GM21576 (cell line): ENCODE measurements around the gene LOXL4.

Experiments used
- ATAC-seq: cut with Tn5 transposase; IDR thresholded peaks from one replicate; pipeline ENCODE4 v1.9.1; 2021; ENCODE audit warnings: mild to moderate bottlenecking, moderate library complexity; ENCODE audit not compliant: unreplicated experiment

LOXL4 gene

DNA sequence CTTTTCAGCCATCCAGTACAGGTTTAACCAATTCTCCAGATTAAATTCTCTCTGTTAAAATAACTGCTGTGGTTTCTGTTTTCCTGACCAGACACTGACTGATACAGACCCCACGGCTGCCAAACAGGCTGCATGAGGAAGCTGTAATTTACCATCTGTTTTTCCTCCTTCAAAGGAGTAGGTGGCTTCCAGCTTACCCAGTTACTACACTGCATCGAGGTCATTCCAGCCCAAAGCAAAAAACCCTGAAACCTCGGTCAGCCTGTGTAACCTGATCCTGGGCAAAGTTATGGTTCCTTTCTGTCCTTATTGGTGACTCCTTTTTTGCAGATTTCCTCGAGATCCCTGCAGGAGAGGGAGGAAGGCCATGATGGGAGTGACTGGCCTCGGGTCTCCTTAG lies 27.9 kb upstream of the LOXL4 start:
- no peak for ATAC-seq

DNA sequence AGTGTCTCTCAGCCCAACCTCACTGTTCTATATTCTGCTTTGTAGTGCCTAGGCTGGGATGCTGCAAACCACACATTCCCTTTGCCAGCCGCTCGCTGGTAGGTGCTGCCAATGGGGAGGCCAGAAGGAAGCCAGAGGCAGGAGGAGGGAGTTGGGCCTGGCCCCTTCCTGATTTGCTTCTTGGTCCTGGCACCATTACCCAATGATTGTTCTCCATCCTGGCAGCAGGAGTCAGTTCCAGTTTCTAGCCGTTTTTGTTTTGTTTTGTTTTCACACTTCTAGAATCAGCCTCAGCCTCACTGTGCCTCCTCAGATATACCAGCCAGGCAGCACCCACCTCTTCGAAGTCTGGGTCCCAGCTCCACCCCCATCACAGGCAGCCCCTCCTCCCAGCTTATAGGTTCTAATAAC lies 27.4 kb upstream of the LOXL4 start:
- no peak for ATAC-seq

DNA sequence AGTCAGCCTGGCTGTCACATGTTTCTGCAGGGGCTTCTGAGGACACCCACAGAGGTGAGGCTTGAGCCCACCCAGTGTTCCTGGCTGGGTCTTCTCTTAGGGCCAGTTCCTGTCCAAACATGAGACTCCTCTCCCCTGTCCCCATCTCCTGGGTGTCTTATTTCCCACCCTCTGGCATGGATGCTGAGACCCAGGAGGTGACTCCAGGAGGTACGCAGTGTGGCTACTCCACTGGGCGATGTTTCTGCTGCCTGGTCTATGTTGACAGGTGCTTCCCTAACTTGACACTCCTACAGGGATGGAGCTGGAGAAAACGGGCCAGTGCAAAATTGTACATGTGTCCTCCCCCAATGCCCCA lies 26.3 kb upstream of the LOXL4 start:
- ATAC-seq = no peak

DNA sequence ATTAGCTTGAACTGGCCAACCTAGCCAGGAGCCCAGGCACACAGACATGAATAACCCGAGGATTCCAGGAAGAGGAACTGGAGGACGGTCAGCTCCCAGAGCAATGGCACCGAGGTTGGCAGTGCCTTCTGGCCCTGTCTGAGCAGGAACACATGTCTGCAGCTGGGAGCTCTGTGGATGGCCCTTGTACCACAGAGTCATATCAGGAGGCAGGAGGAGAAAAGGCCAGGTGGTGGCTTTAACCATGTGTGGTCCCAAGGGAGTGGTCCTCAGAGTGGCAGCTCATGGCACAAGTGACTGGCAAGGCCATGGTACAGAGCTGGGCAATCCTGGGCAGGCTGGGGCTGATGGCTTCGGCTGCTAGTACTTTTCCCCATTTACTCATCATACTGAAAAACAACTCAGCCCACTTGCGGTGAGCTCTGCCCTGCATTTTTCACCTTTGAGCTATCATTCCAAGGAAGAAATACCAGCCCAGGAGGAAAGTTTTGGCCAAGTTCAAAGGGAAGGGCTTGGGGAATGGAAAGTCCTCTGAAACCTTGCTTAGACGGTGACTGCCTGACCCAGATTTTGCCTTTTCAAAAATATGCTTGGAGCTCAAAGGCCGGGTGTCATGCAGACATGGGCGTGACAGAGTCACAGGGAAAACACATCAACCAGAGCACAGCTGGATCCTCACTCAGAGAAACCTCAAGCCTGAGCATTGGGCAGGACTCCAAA lies 25.7 kb upstream of the LOXL4 start:
- no peak for ATAC-seq

DNA sequence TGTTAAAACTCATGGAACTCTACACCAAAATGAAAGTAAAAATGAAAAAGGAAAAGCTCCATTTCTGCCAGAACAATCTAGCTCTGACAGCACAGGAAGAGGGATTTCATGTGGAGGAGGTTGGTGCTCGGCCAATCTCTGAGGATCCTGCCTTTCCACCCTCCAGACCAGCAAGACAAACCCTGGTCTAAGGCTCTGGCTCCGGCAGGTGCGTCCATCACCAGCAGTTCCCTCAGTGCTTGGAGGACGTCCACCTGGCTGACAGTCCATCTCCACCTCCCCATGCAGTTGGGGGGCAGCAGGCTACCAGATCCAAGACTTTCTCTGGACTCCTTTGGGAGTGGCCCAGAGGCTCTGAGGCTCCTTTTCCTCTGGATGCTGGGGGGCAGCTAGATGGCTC lies 25.0 kb upstream of the LOXL4 start:
- ATAC-seq = no peak

DNA sequence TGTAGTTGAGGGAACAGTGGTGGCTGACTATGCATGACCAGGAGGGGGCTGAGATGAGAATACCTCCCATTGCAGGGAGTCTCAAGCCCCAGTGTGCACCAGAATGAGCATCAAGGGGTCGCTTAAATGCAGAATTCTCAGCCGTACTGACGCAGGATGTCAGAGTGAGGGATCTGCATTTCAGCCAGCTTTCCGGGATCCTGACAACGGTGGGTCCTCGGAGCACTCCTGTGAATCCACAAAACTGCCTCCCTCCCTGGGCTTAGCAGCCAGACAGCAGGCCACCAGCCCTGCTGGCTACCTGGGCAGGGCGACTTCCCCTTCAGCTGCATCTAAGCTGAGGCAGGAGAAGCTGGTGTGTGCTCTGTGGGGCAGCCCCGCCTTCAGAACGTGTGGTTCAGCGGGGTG lies 21.8 kb upstream of the LOXL4 start:
- no peak for ATAC-seq

DNA sequence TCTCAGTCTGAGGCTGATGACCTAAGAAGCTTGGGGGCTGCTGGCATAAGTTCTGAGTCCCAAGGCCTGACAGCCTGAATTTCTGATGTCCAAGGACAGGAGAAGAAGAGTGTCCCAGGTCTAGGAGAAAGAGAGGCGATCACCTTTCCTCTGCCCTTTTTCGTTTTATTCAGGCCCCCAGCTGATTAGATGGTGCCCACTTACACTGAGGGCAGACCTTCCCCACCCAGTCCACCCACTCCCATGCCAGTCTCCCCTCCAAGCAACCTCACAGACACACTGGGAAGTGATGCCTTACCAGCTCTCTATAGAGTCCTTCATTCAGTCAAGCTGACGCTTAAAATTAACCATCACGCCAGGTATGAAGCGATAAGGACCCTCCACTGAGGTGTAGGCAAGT lies 19.3 kb upstream of the LOXL4 start:
- ATAC-seq = no peak

DNA sequence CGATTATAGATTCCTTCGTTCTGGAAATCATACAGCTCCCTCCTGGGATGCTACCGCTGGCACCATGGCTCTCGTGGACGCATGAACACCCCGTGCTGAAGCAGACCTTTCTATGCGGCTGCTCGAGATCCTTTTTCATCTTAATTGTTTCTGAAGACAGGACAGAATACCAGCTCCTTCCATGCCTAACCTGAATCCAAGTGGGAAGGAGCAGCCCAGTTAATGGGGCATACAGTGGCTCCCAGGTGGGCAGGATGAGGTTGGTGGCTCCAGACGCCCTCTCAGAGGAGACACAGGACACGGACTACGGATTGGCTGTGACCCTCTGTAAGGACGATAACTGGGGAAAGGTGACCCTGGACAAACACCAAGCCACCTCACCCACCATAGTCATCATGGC lies 18.4 kb upstream of the LOXL4 start:
- ATAC-seq = no peak

DNA sequence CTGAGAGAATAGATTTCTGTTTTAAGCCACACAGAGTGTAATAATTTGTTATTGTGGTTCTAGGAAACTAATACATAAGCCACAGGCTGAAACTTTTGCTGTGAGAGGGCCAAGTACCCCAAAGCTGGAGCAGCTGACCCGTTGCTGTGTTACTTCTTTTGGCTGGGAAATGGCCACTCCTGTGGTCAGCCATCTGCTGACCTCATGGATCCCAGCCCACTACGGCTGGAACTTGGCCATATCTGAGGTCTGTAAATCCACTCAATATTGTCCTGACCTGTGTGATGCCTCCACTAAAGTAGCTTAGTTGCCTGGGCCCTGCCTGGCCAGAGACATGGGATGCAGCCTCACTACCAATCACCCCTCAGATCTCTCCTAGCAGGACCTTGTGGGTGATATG lies 17.4 kb upstream of the LOXL4 start:
- ATAC-seq = no peak

DNA sequence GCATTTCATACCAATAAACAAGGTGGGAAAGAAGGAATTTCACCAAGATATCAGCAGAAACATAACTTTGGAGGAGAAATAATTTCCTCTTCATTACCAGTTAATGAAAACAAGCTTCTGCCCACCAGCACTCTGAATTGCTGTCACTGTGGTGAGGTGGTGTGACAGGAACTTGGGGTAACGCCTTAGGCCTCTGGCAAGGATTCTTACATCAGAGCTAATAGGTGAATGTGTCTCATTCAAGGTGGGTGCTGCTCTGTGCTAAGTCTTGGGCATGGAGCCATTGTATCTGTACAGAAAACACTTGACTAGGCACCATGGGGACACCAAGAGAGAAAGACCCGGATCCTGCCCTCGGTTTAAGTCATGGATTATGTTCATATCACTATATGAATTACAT lies 8.3 kb upstream of the LOXL4 start:
- ATAC-seq = no peak

DNA sequence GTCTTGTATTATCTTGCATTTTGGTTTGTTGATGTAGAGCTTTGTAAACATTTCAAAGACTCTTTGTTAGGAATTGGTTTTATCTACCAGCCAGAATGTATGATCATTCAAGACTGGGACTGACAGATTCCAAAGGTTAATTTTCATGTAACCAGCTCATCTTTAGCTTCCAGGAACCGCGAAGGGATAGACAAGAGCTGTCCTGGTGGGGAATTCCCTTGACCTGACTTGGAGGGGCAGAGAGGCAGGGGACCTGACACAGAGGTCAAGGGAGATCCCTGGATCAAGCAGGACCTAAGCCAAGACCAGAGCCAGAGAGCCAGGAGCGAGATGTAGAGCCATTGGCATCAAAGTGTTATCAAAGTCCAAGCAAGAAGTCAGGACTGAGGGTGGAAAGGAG lies 6.6 kb upstream of the LOXL4 start:
- ATAC-seq = no peak

DNA sequence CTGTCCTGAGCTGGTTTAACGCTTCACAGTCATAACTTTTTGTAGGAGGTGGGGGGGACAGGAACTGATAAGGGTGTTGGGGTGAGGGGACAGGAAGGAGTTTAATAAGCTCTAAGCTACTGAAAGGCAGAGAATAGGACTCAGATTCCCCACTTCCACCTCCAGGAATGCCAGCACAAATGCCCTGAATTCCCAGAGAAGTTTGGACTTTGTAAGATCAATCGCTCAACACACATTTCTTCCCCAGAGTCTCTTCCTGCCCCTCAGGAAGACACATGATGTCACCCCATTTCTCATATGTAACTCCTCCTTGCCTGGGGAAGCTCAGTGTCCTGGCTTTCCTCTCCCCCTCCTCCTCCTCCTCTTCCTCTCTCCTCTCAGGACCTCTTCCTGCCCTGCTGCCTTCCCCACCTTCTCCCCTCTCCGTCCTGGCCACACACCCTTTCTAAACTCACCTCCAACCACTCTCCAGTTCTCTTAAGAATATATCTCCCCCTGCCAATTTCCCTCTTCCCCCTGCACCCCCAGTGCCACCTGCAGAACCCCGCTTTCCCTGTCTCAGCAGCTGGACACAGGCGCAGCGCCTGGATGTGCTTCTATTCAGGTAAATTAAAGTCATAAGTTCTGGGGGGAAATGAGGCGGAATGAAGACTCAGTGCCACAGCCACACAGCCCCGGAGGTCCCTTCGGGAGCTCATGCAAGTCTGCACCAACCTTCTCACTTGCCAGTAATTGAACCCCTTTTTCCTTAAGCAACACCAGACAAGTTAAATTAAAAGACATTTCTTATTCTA lies 5.3 kb upstream of the LOXL4 start:
- no peak for ATAC-seq

DNA sequence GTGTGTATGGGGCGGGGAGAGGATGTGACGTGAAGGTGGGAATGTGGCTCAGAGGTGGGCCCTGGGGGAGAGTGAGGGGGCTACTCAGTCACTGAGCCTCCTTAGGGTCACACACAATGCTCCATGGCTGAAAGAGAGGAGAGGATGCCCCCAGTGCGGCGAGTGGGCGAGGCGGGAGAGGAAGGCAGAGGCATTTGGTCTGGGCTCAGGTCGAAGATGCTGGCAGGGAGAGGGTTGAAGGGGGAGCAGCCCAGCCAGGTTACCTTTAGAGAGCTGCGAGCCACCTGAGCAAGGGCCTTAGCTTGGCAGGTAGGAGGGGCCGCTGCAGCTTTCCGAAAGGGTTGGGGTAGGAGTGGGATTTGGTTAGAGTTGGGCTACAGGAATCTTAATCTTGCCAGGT lies 4.7 kb upstream of the LOXL4 start:
- no peak for ATAC-seq

DNA sequence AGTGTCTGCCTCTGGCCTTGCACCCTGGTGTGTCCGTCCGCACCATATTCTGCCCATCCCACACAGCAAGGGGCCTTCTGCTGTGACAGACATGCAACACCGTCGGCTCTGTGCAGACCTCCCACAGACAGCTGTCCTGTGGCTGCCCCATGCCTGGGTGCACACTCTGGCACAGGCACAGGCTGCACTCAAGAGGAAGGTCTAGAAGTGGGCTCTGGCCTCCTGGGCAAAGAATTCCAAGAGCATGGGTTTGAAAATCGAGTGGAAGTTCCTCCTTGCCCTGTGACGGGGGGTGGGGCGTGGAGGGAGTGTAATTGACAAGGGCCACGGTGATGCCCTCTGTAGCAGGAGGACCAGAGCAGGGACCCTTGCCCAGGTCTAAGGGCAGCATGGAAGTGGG lies 4.3 kb upstream of the LOXL4 start:
- ATAC-seq = no peak

DNA sequence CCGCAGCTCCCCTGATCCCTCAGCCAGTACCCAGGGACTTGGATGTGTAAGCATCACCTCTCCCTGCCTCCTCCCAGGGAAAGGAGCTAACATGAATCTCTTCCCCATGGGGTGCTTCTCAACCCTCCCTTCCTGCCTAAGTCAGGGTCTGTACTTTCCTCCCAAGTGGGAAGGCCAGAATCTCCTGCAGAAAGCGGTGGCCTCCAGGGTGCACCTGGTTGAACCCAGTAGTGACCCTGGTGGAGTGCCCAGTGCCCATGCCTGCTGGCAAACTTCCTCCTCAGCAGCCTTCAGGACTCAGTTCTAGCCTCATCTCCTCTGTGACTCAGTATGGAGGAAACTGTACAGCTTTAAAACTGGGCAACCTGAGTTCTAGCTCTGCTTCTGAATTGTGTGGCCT lies 2.8 kb upstream of the LOXL4 start:
- no peak for ATAC-seq

DNA sequence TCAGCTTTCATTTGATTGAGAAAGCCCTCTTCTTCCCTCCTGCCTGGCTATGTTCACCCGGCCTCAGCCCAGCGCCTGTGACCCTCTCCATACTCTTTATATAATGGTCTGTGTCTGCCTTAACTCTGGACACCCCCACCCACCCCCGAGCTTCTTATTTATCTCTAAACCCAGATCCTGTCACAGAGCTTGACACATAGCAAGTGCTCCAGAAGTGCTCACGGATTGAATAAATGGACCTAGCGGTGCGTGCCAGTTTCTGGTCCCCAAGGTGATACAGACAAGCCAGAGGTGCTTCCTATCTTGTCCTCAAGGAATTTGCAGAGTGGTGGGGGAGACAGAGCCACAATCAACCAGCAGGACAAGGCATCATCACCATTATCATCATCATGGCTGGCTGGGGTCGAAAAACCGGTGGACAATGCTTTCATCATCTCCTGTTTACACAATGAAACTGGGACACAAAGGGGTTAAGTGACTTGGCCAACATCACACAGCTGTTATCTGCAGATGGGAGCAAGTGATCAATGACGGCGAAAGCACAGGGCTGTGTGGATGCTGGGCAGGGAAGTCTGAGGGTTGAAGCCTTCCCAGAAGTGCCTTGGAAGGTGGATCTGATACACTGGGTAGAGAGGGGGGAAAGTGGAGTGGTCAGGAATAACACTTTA lies 2.2 kb upstream of the LOXL4 start:
- no peak for ATAC-seq

DNA sequence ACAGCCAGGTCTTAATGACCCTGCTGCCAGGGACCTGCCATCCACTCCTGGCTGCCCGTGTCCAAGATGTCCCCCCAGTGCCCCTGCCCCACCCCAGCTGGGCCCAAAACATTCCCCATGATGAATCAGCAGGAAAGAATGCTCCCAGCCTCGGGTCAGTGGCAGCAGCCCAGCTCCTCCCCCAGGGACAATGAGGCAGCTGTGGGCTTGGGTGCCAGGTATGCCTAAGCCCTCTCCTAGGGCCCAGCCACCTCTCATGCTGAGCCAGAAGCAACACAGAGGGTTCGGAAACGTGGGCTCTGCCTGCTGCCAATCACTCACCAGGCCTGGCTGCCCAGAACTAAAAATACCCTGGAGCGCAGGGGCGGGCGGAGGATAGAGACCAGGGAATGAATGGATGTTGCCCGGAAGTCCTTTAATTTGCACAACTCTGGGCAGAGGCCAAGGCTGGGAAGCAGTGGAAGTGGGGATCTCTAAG lies 1.5 kb upstream of the LOXL4 start:
- no peak for ATAC-seq

DNA sequence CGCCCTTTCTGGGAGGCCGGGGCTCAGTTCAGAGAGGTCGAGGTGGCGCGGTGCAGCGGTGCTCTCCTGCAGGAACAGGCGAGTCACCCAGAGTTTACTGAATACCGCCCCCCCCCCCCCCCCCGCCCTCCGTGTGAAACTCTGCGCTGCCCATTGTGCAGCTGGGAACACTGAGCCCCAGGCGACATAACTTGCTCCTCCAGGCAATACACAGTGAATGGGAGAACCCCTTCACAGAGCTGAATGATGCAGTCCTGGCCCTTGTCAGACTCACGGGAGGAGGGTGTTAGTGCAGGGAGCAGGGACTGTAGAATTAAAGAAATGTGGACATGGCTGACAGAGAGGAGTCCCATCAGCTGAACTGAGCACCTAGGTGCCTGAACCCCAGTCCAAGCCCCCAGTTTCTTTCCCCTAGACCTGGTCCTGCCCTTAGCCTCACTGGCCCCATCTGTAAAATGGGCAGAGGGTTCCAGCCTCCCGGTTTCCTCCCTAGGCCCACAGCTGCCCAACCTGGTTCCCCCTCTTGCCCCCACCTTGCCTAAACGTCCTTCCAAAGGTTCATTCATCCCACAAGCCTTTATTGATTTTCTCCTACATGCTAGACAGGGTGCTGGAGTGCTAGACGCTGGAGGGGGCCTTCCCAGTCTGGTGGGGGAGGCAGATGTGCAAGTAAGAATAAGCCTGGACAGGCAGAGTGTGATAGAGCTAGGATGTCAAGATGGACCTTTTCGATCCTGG lies 869 bp upstream of the LOXL4 start:
- no peak for ATAC-seq

DNA sequence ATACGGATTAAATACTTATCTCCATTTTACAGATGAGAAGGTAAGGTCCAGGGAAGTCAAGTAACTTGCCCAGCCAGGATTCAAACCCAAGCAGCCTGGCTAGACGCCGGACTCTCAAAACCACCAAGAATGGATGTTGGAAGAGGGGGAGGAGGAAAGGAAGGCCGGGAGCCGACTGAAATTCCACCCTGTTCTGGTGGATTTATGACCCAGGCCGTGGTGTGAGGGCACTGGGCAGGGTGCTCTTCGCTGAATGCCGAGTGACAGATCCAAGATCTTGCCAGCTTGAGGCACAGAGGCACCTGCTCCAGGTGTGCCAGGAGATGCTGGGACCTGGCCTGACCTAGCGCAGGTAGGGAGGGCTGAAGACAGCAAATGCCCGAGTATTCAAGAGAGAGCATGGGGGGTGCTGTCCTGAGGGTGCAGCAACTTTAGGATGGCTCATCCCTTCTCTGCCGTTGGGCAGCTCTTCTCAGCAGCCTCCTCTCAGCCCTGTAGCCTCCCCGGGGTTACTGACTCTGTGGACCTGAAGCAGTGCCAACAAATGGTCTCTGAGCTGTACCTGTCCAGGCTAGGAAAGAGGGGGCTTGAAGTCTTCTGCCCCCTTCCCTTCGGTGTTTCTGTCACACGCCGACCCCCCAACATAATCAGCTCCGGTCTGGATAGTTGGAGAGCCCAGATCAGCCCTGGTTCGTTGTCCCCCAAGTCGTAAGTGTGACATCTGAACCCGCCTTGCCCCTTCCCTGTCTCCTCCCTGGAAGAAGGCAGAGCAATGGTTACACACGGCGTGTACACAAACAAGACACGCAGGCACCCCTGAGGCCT lies 713 bp downstream of the LOXL4 start:
- ATAC-seq = no peak

DNA sequence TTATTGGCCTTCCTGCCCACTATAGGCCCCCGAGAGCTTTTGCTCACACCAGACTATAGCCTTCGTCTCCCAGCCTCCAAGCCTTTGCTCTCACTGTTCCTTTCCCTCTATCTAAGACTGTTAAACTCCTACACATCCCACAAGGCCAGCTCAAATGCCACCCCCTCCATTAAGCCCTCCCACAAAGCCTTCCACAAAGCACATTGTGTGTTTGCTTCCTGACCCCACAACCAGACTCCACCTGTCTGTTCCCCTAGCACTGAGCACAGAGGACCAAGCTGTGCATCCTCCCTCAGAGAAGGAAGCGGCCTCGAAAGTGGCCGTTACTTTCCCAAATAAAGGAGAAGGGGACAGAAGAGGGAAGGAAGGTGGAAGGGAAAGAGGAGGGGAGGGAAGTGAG lies 1.3 kb downstream of the LOXL4 start:
- ATAC-seq = no peak
